Mesenchymal stem cell (in vitro differentiated cells and primary cell): ENCODE measurements around the gene SLC12A7.

Experiments used
- DNase-seq: peaks from one replicate; pipeline ENCODE4 v3.0.0-alpha.2; 2013
- H2AFZ ChIP-seq: one replicate; pipeline ENCODE4 v1.6.1; 2013; ENCODE audit warnings: low read depth, mild to moderate bottlenecking, control low read depth, inconsistent platforms, low read length, moderate library complexity
- H2AK5ac ChIP-seq: 2 replicates; pipeline ENCODE4 v1.6.1; 2013; ENCODE audit warnings: low read length, moderate library complexity, mild to moderate bottlenecking, inconsistent platforms; ENCODE audit not compliant: severe bottlenecking
- H2BK120ac ChIP-seq: one replicate; pipeline ENCODE4 v1.6.1; 2013; ENCODE audit warnings: low read depth, mild to moderate bottlenecking, inconsistent platforms, low read length, moderate library complexity
- H2BK12ac ChIP-seq, 2 experiments: one replicate each; pipeline ENCODE4 v1.6.1; 2013; ENCODE audit warnings: inconsistent platforms in 2 of 2, low read length in 2 of 2, mild to moderate bottlenecking in 2 of 2, moderate library complexity in 2 of 2, control low read depth in 1 of 2
- H2BK15ac ChIP-seq: one replicate; pipeline ENCODE4 v1.6.1; 2013; ENCODE audit warnings: mild to moderate bottlenecking, low read depth, inconsistent platforms; ENCODE audit not compliant: poor library complexity, severe bottlenecking
- H2BK5ac ChIP-seq: 2 replicates; pipeline ENCODE4 v1.6.1; 2013; ENCODE audit warnings: low read depth, mild to moderate bottlenecking, low read length, control low read depth, inconsistent platforms; ENCODE audit not compliant: poor library complexity, severe bottlenecking
- H3K14ac ChIP-seq, 2 experiments: one replicate each; pipeline ENCODE4 v1.6.1; 2013; ENCODE audit warnings: inconsistent platforms in 2 of 2, low read length in 2 of 2, control low read depth in 1 of 2, mild to moderate bottlenecking in 1 of 2, moderate library complexity in 1 of 2
- H3K18ac ChIP-seq, 2 experiments: one replicate each; pipeline ENCODE4 v1.6.1; 2013; ENCODE audit warnings: inconsistent platforms in 2 of 2, low read length in 2 of 2, control low read depth in 1 of 2, low read depth in 1 of 2, mild to moderate bottlenecking in 1 of 2
- H3K23ac ChIP-seq, 2 experiments: one replicate each; pipeline ENCODE4 v1.6.1; 2013; ENCODE audit warnings: inconsistent platforms in 2 of 2, low read length in 2 of 2, mild to moderate bottlenecking in 2 of 2, moderate library complexity in 2 of 2, control low read depth in 1 of 2
- H3K27ac ChIP-seq: 2 replicates; pipeline ENCODE4 v1.5.1; 2013; ENCODE audit warnings: mild to moderate bottlenecking, moderate library complexity, low read length, control low read depth, inconsistent platforms; ENCODE audit not compliant: poor library complexity, severe bottlenecking
- H3K27me3 ChIP-seq, 2 experiments: 2 replicates each; pipeline versions ENCODE4 v1.6.1 to v1.7.0; 2013; ENCODE audit warnings: low read length in 2 of 2, mild to moderate bottlenecking in 2 of 2, moderate library complexity in 2 of 2, control low read depth in 1 of 2, inconsistent platforms in 1 of 2; ENCODE audit not compliant: control insufficient read depth in 1 of 2, insufficient read depth in 1 of 2
- H3K36me3 ChIP-seq, 2 experiments: 2 replicates each; pipeline versions ENCODE4 v1.6.1 to v1.7.0; 2013; ENCODE audit warnings: low read length in 2 of 2, control low read depth in 1 of 2, inconsistent platforms in 1 of 2, low read depth in 1 of 2, mild to moderate bottlenecking in 1 of 2; ENCODE audit not compliant: insufficient read depth in 2 of 2, control insufficient read depth in 1 of 2
- H3K4ac ChIP-seq, 2 experiments: one replicate each; pipeline ENCODE4 v1.6.1; 2013; ENCODE audit warnings: inconsistent platforms in 2 of 2, low read length in 2 of 2, mild to moderate bottlenecking in 2 of 2, moderate library complexity in 2 of 2, control low read depth in 1 of 2, low read depth in 1 of 2
- H3K4me1 ChIP-seq: 2 replicates; pipeline ENCODE4 v1.6.1; 2013; ENCODE audit warnings: low read depth, low read length, control low read depth; ENCODE audit not compliant: control insufficient read depth, insufficient read depth
- H3K4me2 ChIP-seq: 2 replicates; pipeline ENCODE4 v1.6.1; 2013; ENCODE audit warnings: low read length, mild to moderate bottlenecking, inconsistent platforms; ENCODE audit not compliant: poor library complexity, severe bottlenecking
- H3K4me3 ChIP-seq, 2 experiments: 2 replicates each; pipeline versions ENCODE4 v1.5.1 to v1.7.0; 2013; ENCODE audit warnings: low read length in 2 of 2, mild to moderate bottlenecking in 2 of 2, control low read depth in 1 of 2, low read depth in 1 of 2; ENCODE audit not compliant: insufficient read depth in 1 of 2
- H3K79me1 ChIP-seq: replicated peaks from 2 replicates; pipeline ENCODE4 v1.6.1; 2013; ENCODE audit warnings: mild to moderate bottlenecking, control low read depth, low read length, inconsistent platforms; ENCODE audit not compliant: poor library complexity, severe bottlenecking
- H3K9ac ChIP-seq: 2 replicates; pipeline ENCODE4 v1.7.0; 2013; ENCODE audit warnings: mild to moderate bottlenecking, low read length, moderate library complexity
- H3K9me3 ChIP-seq: 2 replicates; pipeline ENCODE4 v1.7.0; 2013; ENCODE audit warnings: mild to moderate bottlenecking, low read length; ENCODE audit not compliant: control insufficient read depth
- H4K8ac ChIP-seq: one replicate; pipeline ENCODE4 v1.6.1; 2013; ENCODE audit warnings: inconsistent platforms, mild to moderate bottlenecking, low read length, moderate library complexity
- H4K91ac ChIP-seq: one replicate; pipeline ENCODE4 v1.6.1; 2013; ENCODE audit warnings: mild to moderate bottlenecking, low read length, inconsistent platforms
- whole genome bisulfite sequencing: methylation state at CpG from one replicate; pipeline ENCODE4 v1.1.7; 2013; ENCODE audit warnings: mixed read lengths; 5-methylcytosine and 5-hydroxymethylcytosine counted together

The SLC12A7 gene

DNA sequence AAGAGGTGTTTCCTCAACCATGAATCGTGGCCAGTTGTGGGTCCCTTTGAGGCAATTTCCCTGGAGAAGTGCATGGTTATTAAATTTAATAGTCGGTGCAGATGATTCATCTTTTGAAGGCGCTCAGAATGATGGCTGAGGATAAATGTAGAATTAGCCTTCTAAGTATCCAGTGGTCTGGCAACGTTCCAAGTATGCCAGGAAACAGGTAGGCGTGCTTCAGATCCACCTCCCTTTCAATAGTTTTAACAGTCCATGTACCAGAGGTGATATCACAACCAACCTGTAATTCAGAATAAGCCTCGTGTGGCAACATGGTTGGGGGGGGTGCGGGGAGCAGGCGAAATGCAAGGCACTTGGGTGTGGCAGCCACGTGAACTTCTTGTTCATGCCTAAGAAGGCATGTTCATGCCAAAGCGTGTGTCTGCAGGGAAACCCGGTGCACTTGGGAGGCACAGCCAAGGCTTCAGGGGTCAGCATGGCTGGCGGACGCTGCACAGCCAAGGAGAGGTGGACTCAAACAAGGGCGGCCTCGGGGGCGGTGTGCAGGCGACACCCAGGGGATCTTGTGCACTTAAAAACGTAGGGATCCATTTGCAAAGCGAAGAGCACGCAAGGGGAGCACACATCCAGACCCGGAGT lies 108.4 kb downstream of the SLC12A7 start:
- Histone ChIP-seq H3K4me1 (peaks cover 15% of the 10 kb centered on the region), H3K18ac (no peak overlapping the region), H4K8ac (no peak overlapping the region), H2AK5ac (no peak overlapping the region), H3K23ac (no peak overlapping the region), H3K9me3 (no peaks in the 10 kb centered on the region), H2BK120ac (no peak overlapping the region), H2BK15ac (peak overlapping the region; percentile 6), H3K4ac (no peak overlapping the region), H3K36me3 (no peaks in the 10 kb centered on the region), H3K4me3 (no peak overlapping the region), H3K4me2 (no peak overlapping the region), H4K91ac (peak overlapping the region; percentile 52), H3K27me3 (peaks cover 79 to 86% of the 10 kb centered on the region in 2 experiments), H2BK5ac (no peak overlapping the region), H2BK12ac (peak overlapping the region in 1 of 2 experiments; percentile 38), H3K9ac (no peak overlapping the region), H2AFZ (no peak overlapping the region), H3K14ac (no peak overlapping the region), H3K27ac (no peak overlapping the region), H3K79me1 (no peaks in the 10 kb centered on the region)
- no peak for DNase-seq
- 91% methylated on average over 20 of the region's 21 CpGs for WGBS

DNA sequence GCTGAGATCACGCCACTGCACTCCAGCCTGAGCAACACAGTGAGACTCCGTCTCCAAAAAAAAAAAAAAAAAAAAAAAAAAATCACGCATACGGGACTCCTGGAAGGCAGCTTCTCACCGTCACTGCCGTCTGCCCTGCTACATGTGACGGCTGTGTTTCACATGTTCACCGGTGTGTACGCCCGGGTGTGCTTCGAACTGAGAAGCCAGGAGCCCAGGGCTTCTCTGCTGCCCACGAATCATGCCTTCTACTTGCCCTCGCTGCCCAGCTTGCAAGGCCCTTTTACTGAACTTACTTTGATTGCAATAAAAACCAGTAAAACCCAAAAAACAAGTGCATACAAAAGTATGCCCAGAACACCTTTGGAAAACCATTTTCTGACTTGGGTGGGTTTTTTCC lies 109.0 kb downstream of the SLC12A7 start:
- Histone ChIP-seq H3K27me3 (peaks cover 75 to 86% of the 10 kb centered on the region in 2 experiments), H2AK5ac (no peak overlapping the region), H4K91ac (no peak overlapping the region), H3K9me3 (no peaks in the 10 kb centered on the region), H3K79me1 (no peaks in the 10 kb centered on the region), H3K18ac (no peak overlapping the region), H3K4ac (no peak overlapping the region), H3K9ac (no peak overlapping the region), H2AFZ (no peak overlapping the region), H2BK15ac (no peak overlapping the region), H3K36me3 (no peaks in the 10 kb centered on the region), H3K4me2 (no peak overlapping the region), H3K27ac (no peak overlapping the region), H2BK12ac (no peak overlapping the region), H4K8ac (no peak overlapping the region), H2BK5ac (no peak overlapping the region), H2BK120ac (no peak overlapping the region), H3K23ac (no peak overlapping the region), H3K14ac (no peak overlapping the region), H3K4me1 (peaks cover 14% of the 10 kb centered on the region), H3K4me3 (no peak overlapping the region)
- 93% methylated on average over 13 of the region's 13 CpGs for WGBS
- DNase-seq: no peak

DNA sequence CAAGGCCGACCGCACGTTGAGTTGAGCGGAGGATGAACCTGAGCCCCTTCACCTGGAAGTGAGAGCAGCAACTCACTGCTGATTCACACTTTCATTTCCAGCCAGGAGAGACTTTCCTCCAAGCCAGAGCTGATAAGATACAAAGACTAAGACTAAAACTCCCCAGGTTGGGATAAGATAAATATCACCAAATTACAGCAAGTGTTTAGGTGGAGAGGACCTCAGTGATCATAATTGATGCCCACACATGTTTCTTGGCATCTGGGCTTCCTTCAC lies 109.7 kb downstream of the SLC12A7 start:
- H2BK15ac ChIP-seq: no peak overlapping the region
- no peaks in the 10 kb centered on the region for H3K79me1 ChIP-seq
- no peak overlapping the region for H3K23ac ChIP-seq
- no peak overlapping the region for H3K27ac ChIP-seq
- peaks cover 70 to 83% of the 10 kb centered on the region in 2 experiments for H3K27me3 ChIP-seq
- H2BK12ac ChIP-seq: no peak overlapping the region
- no peak overlapping the region for H3K9ac ChIP-seq
- H2AFZ ChIP-seq: no peak overlapping the region
- H3K14ac ChIP-seq: no peak overlapping the region
- H2AK5ac ChIP-seq: no peak overlapping the region
- peaks cover 14% of the 10 kb centered on the region for H3K4me1 ChIP-seq
- no peak overlapping the region for H3K4ac ChIP-seq
- no peak for DNase-seq
- H3K18ac ChIP-seq: no peak overlapping the region
- no peak overlapping the region for H2BK120ac ChIP-seq
- H3K9me3 ChIP-seq: no peaks in the 10 kb centered on the region
- H2BK5ac ChIP-seq: no peak overlapping the region
- H3K4me3 ChIP-seq: no peak overlapping the region
- H4K91ac ChIP-seq: no peak overlapping the region
- no peak overlapping the region for H3K4me2 ChIP-seq
- H4K8ac ChIP-seq: no peak overlapping the region
- 92% methylated on average over 4 of the region's 4 CpGs for WGBS
- no peaks in the 10 kb centered on the region for H3K36me3 ChIP-seq

DNA sequence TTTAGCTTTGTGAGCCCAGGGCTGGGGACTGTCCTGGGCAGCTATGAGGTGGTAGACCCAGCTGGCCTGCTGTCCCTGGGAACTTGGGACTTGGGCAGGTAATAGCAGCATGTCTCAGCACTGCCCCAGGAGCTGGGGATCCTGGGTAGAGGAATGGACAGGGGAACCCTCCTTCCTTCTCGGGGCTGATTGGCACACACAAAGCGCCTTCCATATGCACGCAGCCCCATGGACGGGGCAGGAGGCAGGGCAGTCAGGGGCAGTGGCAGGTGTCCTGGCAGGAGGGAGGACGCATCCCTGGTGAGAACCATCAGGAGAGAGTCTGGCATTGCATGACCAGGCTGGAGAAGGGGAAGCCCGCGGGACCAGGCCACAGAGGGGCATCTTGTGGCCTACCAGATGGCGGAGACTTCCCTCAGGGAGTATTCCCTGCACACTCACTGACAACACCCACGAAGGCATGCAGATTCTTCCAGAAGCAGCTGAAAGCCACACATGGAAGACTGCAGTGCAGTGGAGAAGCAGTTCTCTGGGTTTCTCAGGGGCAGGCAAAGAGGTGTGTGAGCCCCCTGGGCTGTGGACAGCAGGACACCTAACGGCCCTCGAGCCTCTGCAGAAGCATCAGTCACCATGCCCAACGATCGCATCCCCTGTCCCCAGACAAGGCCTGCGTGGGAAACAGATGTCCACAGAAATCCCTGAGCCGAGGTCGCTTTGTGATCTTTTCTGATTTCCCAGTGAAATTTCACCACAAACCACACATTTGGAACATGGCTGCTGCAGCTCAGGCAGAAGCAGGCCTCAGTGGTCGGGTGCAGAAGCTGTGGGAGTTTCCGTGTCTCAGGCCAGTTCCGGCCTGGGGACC lies 110.2 kb downstream of the SLC12A7 start:
- Histone ChIP-seq H4K8ac (no peak overlapping the region), H3K27ac (no peak overlapping the region)

More for the DNA sequence above, 110.2 kb downstream of the SLC12A7 start:
- H2BK12ac ChIP-seq: peak overlapping the region in 1 of 2 experiments; percentile 7
- H3K18ac ChIP-seq: no peak overlapping the region
- H2AFZ ChIP-seq: no peak overlapping the region
- H2AK5ac ChIP-seq: no peak overlapping the region
- 90% methylated on average over 19 of the region's 19 CpGs for WGBS
- H3K4me3 ChIP-seq: no peak overlapping the region
- no peak overlapping the region for H3K4ac ChIP-seq
- H3K4me1 ChIP-seq: peaks cover 16% of the 10 kb centered on the region
- no peak overlapping the region for H2BK5ac ChIP-seq
- H2BK120ac ChIP-seq: no peak overlapping the region
- no peaks in the 10 kb centered on the region for H3K9me3 ChIP-seq
- no peak for DNase-seq
- H3K4me2 ChIP-seq: no peak overlapping the region
- H2BK15ac ChIP-seq: no peak overlapping the region
- no peak overlapping the region for H3K9ac ChIP-seq
- H3K79me1 ChIP-seq: no peaks in the 10 kb centered on the region
- no peak overlapping the region for H3K23ac ChIP-seq
- H3K36me3 ChIP-seq: no peaks in the 10 kb centered on the region
- peaks cover 70 to 80% of the 10 kb centered on the region in 2 experiments for H3K27me3 ChIP-seq
- H3K14ac ChIP-seq: peak overlapping the region in 1 of 2 experiments; percentile 75
- H4K91ac ChIP-seq: no peak overlapping the region
